Stimulated activated CD4-positive, alpha-beta T cell treated with anti-CD3 and anti-CD28 coated beads, Interleukin-4, amount 100 ng/mL, for 1 hour (primary cell): ENCODE measurements around the gene SAFB.

ENCODE experiments used
- DNase-seq: peaks from one replicate; pipeline ENCODE4 v3.0.0-alpha.2; 2020

The SAFB gene

DNA sequence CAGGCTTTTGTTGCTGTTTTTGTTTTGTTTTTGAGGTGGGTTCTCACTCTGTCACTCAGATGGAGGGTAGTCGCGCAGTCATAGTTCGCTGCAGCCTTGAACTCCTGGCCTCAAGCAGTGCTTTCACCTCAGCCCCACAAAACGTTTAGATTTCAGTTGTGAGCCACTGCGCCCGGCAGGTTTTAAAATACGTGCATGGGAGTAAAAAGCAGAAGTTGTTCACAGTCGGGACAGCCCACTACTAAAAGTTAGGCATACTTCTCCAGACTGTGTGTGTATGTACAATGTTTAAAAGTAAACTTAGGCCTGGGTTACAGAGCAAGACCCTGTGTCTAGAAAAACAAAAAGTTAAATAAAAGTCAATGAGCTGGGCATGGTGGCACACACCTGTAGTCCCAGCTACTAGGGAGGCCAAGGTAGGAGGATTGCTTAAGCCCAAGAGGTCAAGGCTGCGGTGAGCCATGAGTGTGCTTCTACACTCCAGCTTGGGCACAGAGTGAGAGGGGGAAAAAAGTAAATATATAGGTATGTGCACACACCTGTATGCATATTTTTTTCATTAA lies 6.1 kb downstream of the SAFB start:
- DNase-seq, result no peak

DNA sequence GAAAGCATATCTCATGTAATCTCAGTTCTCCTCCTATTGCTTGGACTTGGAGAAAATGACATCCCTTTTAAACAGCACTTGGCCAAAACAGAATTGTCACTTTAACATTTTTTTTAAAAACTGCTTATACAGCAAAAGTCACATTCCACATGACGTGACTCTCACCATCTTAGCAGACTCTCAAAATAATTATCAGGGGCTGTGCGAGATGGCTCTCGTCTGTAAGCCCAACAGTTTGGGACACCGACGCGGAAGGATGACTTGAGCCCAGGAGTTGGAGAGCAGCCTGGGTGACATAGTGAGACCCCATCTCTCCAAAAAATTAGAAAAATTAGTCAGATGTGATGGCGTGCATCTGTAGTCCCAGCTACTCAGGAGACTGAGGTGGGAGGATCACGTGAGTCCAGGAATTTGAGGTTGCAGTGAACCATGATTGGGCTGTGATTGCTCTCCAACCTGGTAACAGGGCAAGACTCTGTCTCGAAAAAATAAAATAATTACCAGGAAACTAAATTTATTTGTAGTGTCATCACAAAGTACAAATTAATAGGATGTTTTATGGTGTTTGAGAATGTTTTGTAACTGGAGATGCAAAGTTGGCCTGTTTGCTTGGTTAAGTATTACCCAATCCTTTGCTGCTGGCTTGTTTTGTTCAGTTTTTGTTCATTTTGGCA lies 8.8 kb downstream of the SAFB start:
- DNase-seq, result no peak

DNA sequence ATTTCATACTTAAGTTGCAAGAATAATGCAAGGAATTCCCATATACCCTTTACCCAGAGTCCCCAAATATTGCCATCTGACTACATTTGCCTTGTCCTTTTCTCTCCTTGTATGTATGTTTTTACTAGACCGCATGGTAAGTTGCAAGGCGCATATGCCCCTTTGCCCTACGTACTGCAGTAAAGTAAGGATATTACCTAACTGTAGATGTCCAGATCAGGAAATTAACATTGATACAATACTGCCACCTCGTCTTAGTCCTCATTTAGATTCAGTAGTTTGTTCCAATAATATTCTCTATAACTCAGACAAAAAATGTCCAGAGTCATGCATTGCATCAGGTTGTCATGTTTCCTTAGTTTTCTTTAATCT lies 9.3 kb downstream of the SAFB start:
- DNase-seq, result no peak

DNA sequence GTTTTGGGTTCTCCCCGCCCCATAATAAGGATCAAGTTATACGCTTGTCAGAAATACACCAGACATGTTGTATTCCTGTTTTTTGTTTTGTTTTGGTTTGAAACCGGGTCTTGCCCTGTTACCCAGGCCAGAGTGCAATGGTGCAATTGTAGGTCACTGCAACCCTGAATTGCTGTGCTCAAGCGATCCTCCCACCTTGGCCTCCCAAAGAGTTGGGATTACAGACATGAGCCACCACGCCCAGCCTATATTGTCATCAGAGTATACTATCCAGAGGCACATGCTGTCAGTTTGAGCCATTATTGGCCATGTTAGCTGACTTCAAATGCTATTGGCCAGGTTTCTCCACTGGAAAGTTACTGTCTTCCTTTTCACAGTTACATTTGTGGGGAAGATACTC lies 9.8 kb downstream of the SAFB start:
- no peak for DNase-seq

DNA sequence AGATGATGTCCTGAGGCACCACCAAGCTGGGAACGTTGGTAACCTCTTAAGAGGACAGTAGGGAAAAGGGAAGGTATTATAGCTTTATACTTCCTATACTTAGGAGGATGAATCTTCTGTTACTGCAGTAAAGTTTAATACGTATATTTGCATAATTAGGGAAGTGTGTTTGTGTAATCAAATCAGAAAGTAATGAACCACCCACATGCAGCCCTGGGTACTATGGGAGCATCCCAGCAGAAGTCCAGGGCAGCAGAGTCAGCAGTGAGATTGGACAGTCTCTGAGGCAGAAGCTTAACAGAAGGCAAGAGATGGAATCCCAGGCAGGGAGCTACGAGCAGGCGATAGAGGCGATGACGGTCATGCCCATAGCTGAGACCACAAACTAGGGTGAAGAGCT lies 12.5 kb downstream of the SAFB start:
- no peak for DNase-seq

DNA sequence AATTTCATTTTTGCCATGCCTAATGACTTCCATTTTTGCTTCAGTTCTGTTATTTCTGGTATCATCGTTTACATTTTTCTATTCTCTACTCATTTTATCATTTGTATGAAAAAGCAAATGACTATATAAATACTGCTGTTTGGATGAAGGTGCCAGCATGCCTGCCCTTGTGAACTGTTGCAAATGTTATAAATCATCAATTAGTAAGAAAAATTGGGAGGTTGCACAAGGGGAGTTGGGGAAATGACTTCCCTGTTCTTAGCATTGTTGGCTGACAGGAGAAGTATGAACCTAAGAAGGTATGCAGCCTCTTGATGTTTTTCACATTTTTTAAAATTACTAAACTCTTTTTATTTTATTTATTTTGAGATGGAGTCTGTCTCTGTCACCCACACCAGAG lies 15.1 kb downstream of the SAFB start:
- no peak for DNase-seq

DNA sequence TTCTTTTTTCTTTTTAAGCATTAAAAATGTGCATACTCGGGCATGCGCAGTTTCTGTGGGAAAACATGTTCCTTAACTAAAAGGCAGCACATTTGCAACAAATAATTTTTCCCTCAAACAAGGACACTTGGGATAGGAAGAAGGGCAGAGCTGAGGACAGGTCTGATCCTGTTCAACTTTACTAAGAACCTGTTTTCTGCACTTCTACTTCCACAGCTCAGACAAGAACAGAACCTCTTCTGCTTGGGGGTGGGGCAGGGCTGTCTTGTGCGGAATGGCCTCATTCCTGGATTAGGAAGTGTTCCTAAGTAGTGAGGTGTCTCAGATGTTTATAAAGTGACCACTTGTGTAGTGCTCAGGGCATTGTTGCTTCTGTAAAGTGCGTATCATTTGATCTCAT lies 18.3 kb downstream of the SAFB start:
- DNase-seq, result no peak

DNA sequence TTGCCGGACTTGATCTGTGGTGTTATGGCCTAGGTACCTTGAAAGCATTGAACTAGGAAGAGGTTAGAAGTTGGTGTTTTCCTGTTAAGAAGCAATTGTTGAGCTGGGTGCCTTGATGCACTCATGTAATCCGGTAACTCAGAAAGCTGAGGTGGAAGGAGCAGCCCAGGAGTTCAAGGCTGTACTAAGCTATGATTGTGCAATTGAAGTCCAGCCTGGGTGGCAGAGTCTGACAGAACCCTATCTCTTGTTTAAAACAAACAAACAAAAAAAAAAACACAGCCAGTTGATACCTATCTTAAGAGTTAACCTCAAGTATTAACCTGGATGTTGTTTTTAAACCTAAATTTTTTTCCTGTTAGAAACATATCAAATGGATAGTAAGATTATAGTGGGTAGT lies 19.3 kb downstream of the SAFB start:
- no peak for DNase-seq

DNA sequence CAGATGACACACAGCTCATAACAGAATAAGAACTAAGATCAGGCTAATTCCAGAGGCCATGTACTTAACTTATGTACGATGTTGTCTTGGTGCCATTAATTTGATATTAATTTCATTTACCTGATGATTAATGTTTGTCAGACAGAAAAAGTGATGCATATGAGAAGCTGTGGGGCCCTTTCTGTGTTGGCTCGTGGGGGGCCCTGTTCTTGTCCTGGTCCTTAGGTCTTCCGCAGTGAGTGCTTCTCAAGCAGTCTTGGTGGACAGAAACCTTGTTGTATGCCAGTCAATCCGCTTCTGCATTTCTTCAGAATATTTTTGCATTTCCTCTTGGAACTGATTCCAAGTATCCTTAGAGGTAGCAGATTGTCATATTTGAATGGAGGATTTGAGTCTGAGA lies 20.2 kb downstream of the SAFB start:
- no peak for DNase-seq

DNA sequence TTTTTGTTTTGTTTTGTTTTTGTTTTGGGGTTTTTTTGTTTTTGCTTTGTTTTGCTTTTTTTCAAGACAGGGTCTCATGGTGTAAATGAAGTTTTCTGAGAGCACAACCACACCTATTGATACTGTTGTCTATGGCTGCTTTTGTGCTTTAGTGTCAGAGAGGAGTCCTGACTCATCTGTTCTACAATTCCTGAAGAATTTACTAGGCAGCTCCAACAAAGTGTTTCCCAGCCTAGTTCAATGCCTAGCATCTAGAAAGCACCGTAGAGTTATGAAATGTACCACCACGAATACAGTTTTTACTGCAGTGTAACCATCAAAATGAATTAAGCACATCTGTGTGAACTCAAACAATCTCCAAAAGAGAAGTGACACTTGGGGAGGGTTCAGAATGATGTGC lies 21.2 kb downstream of the SAFB start:
- no peak for DNase-seq

DNA sequence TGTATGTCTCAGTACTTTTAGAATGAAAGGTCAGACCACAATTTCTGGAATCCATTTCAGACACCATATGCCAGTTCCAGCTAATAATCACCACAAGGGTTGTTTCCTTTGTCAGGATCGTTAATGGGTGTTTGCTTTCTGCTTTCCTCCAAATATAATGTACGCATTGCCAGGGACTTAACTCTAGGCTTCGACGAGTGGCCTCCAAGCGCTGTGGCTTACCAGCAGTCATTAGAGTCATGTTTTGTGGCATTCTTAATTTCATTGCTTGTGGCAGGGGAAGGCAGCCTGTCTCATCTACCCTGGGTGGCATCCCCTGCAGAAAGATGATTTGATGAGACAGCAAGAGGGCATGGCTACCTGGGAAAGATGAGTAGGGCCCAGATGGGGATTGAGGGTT lies 22.5 kb downstream of the SAFB start:
- no peak for DNase-seq

DNA sequence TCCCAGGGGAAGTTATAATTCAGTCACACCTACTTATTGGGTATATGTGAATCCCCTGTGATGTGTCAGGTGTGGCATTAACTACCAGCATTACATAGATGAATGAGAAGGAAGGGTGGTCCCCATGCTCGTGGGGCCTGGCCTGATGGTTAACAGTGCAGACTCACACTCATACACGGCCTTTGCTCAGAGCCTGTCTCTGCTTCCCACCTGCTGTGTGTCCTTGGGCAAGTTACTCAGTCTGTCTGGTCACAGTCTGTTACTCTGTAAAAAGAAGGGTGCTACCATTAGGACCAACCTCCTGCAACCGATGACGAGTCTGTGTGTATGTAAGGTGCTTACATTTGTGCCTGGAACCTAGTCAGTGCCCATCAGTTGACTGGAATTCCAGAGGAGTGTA lies 23.8 kb downstream of the SAFB start:
- no peak for DNase-seq

DNA sequence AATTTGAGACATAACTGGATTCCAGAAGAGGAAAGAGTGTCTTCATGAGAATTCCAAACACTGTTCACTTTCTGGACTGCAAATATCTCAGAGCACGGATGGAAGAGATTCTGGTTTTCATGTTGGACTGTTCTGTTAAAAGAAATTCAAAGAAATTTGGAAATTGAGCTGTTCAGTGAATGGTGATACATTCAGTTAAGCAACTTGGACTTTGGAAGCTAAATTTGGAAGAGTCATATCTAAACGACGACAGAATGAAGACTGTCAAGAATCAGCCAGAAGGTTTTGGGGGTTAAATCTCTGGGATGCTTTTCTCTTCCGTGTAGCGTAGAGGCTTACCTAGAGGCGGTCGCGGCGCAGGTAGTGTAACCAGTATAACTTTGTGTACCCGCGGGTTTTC lies 25.6 kb downstream of the SAFB start:
- DNase-seq, result no peak

DNA sequence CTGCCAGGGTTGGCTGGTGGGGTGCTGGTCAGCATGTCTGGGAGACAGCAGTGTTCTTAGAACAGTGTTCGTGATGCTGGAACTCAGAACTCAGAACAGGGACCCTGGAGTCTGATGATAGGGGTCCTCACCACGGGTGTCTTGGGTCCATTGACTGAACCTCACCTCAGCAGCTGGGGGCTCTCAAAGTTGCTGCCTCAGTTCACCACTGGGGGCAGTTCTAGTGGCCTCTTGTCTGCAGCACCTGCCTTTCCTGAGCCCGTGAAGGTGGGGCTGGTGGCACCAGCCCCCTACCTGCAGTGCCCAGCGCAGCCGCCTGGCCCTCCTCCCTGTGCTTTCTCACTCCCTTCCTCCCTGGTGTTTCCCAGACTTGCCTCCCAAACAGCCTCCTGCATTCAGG lies 28.5 kb downstream of the SAFB start:
- DNase-seq, result no peak

DNA sequence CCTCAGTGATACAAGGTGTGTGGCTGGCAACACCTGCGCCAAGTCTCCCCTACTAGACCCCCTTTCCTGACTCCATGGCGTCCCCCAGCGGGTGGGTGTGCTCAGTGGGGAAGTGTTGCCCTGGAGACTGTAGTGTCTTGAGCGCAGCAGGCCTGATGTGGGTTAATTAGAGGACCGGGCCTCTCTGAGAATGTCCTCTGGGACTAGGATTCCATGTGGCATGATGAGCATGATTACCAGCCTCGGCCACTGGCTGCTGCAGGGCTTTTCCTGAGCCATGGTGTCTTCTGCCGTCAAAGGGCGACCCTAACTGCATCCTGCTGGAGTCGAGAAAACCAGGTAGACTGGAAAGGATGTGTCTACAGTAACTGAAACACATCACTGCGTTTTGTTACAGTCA lies 29.4 kb downstream of the SAFB start:
- DNase-seq, result no peak

DNA sequence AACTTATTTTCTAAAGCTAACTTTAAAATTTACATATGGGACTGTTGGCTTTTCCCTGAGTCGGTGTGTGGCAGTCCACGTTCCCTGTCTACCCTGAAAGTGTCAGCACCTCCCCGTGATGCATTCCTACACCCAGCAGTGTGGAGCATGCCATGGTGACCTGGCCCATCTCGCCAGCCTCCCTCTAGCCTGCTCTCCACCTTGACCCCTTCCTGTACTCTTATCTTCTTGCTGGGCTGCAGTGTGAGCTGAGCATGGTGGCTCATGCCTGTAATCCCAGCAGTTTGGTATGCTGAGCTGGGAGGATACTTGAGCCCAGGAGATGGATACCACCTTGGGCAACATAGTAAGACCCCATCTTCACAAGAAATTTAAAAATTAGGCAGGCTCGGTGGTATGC lies 32.0 kb downstream of the SAFB start:
- DNase-seq, result no peak

DNA sequence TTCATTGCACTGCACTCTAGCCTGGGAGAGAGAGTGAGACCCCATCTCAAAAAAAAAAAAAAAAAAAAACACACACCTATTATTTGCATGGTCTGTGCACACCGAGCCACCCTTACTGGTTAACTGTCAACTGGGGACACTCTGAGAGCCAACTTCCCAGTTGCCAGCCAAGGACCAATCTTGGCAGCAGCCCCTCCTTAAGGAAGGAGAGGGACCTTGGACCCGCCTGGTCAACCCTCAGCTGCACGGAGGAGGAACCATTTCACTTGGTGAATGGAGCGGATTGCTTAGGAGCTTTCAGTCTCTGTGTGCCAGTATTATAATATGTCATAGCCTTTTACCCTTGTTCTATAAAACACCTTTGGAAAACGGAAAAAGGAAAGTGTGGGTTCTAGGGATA lies 32.5 kb downstream of the SAFB start:
- DNase-seq, result no peak

DNA sequence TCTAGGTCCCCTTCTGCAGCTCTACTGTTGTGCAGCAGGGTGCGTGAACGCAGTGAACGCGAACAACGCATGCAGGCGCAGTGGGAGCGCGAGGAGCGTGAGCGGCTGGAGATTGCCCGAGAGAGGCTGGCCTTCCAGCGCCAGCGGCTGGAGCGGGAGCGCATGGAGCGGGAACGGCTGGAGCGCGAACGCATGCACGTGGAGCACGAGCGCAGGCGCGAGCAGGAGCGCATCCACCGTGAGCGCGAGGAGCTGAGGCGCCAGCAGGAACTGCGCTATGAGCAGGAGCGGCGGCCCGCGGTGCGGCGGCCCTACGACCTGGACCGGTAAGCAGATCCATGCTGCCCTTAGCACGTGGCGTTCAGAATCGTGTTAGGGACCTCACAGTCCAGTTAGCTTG lies 38.6 kb downstream of the SAFB start:
- DNase-seq, result no peak

DNA sequence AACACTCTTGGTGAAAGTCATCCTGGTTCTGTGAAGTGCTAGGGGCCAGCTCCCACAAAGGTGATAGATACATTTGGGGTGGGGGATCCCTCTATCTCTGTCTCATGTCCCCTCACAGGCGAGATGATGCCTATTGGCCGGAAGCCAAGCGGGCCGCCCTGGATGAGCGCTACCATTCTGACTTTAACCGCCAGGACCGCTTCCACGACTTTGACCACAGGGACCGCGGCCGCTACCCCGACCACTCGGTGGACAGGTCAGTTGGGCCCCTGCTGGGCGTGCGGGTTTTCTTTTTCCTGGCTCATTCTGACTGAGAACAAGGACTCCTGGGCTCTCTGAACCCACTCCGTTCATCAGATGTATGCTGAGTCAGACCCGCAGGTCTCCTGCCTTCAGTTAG lies 41.0 kb downstream of the SAFB start:
- DNase-seq, result no peak

DNA sequence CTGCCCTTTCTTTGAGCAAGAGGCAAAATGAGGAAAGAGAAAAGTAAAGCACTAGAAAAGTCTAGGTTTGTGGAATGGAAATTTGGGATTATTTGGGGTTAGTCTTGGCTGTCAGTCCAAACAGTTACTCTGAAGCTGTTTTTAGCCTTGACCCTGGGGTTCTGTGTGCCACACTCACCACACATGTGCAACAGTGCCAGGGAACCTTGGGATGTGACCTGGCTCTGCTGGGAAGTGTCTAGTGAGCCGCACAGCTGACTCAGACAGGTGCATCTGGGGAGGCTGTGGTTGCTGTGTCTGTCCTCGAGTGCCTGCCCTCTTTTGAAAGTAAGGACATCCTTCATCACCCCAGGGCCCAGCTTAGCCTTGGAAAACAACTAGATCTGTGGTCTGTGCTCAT lies 41.6 kb downstream of the SAFB start:
- DNase-seq, result no peak

DNA sequence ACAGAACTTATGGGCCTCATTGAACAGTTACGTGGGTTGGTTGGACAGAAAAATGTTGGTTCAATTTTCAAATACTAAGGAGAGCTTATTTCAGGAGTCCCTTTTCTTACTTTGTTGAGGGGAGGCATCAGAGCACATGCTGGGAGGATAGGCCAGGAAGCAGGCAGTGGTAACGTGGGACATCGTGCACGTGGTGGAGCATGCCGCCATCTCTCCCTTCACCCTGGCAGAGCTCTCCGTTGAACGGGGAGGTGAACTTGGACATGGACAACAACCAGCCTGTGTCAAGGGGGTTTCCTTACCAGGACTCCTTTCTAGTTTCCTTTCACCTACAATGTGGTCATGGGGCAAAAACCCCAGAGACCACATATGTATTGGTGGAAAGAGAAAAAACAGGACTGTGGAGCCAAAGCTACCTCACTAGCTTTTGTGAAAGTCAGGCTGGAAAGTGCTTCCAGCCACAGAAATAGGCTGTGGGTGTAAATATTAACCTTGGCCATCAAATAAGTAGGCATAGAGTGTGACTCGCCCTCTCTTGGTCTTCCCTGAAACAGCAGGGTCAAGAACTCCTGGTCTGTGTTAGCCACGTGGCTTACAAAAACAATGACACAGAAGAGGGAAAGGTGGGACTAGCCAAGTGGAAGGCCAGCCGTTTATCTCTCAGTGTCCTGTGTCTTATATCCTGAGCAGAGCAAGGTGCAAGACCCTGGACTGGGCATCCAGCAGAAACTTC lies 43.1 kb downstream of the SAFB start:
- no peak for DNase-seq

DNA sequence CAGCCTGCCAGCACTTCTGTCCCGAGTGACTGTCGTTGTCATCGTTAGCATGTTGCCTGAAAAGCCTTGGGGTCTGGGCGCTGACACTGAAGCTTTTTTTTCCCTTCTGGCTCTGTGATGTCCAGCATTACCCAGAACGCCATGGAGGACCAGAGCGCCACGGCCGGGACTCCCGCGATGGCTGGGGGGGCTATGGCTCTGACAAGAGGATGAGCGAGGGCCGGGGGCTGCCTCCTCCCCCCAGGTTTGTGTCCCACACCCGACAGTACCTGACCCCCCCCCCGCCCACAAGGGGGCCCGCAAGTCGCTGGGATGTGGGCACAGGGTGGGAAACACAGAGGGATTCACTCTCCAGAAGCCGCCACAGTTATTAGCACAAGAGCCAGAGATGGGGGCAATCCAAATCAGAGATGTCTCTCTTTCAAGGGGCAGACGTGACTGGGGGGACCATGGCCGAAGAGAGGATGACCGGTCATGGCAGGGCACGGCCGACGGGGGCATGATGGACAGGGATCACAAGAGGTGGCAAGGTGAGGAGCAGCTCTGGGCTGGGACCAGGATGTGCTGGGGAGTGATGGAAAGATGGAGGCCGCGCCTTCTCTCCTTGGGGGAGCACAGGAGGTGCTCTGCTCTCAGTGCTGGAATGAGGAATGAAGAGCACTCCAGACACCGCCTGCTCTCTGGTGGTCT lies 44.2 kb downstream of the SAFB start:
- no peak for DNase-seq

DNA sequence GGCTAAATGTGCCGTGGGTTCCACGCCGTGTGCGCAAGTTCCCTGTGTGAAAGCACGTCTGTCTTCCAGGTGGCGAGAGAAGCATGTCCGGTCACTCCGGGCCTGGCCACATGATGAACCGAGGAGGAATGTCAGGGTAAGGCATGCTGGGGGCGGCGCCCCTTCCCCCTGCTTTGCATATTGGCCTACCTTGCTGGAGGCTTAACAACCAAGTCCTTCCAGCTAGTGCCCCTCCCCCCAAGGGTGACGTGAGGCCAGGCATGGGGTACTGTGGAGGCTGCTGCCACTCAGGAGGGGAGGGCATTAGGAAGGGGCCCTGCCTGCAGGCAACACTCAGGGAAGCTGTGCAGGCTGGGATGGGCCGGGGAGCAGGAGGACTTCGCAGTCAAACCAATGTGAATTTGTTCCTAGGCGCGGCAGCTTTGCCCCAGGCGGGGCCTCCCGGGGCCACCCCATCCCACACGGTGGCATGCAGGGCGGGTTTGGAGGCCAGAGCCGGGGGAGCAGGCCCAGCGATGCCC lies 44.9 kb downstream of the SAFB start:
- no peak for DNase-seq

DNA sequence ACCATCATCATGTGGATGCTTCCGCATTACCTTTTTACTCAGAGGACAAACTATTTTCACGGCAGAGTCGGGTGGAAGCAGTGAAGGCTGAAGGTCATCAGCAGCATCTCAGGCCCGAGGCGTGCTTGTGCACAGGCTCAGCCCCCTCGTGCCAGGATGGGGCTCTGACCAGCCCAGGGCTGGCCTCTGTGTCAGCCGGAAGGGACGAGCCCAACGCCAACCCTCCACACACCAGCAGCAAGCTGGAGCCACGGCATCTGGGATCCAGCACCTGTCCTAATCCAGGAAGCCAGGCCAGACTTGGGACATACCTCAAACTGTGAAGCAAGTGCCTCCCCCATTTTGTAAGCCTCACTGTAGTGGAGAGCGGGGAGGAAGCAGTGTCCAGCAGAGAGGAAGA lies 46.3 kb downstream of the SAFB start:
- no peak for DNase-seq
